Measurements from ENCODE around the gene SYT1.
"Not testable (repeated sequence)": the region's sequence is repeated elsewhere in the genome, so short reads cannot be mapped to it uniquely, and the experiment has no call there.

The SYT1 gene

GRCh38 chr12:79021021-79021420 lies 156.4 kb downstream of the SYT1 start:
- no peaks in the 10 kb centered on the region for H3K36me3 ChIP-seq (ENCODE audit: insufficient read depth, low read length)
- no peaks in the 10 kb centered on the region for H3K27me3 ChIP-seq (ENCODE audit: insufficient read depth, low read length)
- peaks cover 11% of the 10 kb centered on the region; the same call in 1 of the 2 replicates for H3K4me1 ChIP-seq (ENCODE audit: insufficient read depth, low read length)
- H3K27ac ChIP-seq (ENCODE audit: low read depth, low read length), result no peak overlapping the region
- H3K9ac ChIP-seq (ENCODE audit: low read depth, low read length), result no peak overlapping the region
- H3K9me3 ChIP-seq (ENCODE audit: insufficient read depth, low read depth, low read length), result no peaks in the 10 kb centered on the region
- no peak overlapping the region for H3K4me3 ChIP-seq (ENCODE audit: low read length)

- no CpG with 5 or more reads among the region's 1 CpG for WGBS
- Histone ChIP-seq H3K9me3 (ENCODE audit: insufficient read depth, low read depth, low read length) (no peaks in the 10 kb centered on the region), H3K9ac (ENCODE audit: low read depth, low read length) (no peak overlapping the region)
Measured at GRCh38 chr12:79023261-79023660, 158.7 kb downstream of the SYT1 start.

GRCh38 chr12:79023784-79024183 lies 159.2 kb downstream of the SYT1 start:
- no peaks in the 10 kb centered on the region for H3K9me3 ChIP-seq (ENCODE audit: insufficient read depth, low read depth, low read length)
- no peak overlapping the region for H3K27ac ChIP-seq (ENCODE audit: low read depth, low read length)
- no peak overlapping the region for H3K4me3 ChIP-seq (ENCODE audit: low read length)
- H3K36me3 ChIP-seq (ENCODE audit: insufficient read depth, low read length), result no peaks in the 10 kb centered on the region
- H3K27me3 ChIP-seq (ENCODE audit: insufficient read depth, low read length), result no peaks in the 10 kb centered on the region
- H3K9ac ChIP-seq (ENCODE audit: low read depth, low read length), result no peak overlapping the region
- 95% methylated on average over 2 of the region's 2 CpGs for WGBS
- H3K4me1 ChIP-seq (ENCODE audit: insufficient read depth, low read length), result peaks cover 11% of the 10 kb centered on the region; the same call in 1 of the 2 replicates

More at GRCh38 chr12:79023261-79023660, 158.7 kb downstream of the SYT1 start:
- Histone ChIP-seq H3K4me3 (ENCODE audit: low read length) (no peak overlapping the region), H3K27ac (ENCODE audit: low read depth, low read length) (no peak overlapping the region), H3K36me3 (ENCODE audit: insufficient read depth, low read length) (no peaks in the 10 kb centered on the region), H3K27me3 (ENCODE audit: insufficient read depth, low read length) (no peaks in the 10 kb centered on the region), H3K4me1 (ENCODE audit: insufficient read depth, low read length) (peaks cover 11% of the 10 kb centered on the region; the same call in 1 of the 2 replicates)

- Histone ChIP-seq H3K36me3 (ENCODE audit: insufficient read depth, low read length) (no peaks in the 10 kb centered on the region), H3K27me3 (ENCODE audit: insufficient read depth, low read length) (no peaks in the 10 kb centered on the region), H3K9ac (ENCODE audit: low read depth, low read length) (no peak overlapping the region), H3K4me1 (ENCODE audit: insufficient read depth, low read length) (no peaks in the 10 kb centered on the region), H3K27ac (ENCODE audit: low read depth, low read length) (no peak overlapping the region), H3K4me3 (ENCODE audit: low read length) (no peak overlapping the region), H3K9me3 (ENCODE audit: insufficient read depth, low read depth, low read length) (no peaks in the 10 kb centered on the region)
Measured at GRCh38 chr12:79033788-79034187, 169.2 kb downstream of the SYT1 start.

GRCh38 chr12:79044748-79045147 lies 180.2 kb downstream of the SYT1 start:
- not testable (repeated sequence) for H3K9ac ChIP-seq (ENCODE audit: low read depth, low read length); H3K27me3 ChIP-seq (ENCODE audit: insufficient read depth, low read length); H3K27ac ChIP-seq (ENCODE audit: low read depth, low read length); H3K4me1 ChIP-seq (ENCODE audit: insufficient read depth, low read length); H3K9me3 ChIP-seq (ENCODE audit: insufficient read depth, low read depth, low read length)
- Histone ChIP-seq H3K4me3 (ENCODE audit: low read length) (peak overlapping the region; percentile 70; the same call in 1 of the 2 replicates), H3K36me3 (ENCODE audit: insufficient read depth, low read length) (peaks cover 11% of the 10 kb centered on the region)
- 9% methylated on average over 6 of the region's 6 CpGs for WGBS

GRCh38 chr12:79045149-79045703 lies 180.7 kb downstream of the SYT1 start:
- Histone ChIP-seq H3K27ac (ENCODE audit: low read depth, low read length) (peak overlapping the region; percentile 57; the same call in 1 of the 2 replicates), H3K9ac (ENCODE audit: low read depth, low read length) (peak overlapping the region; percentile 82), H3K36me3 (ENCODE audit: insufficient read depth, low read length) (peaks cover 11% of the 10 kb centered on the region), H3K4me3 (ENCODE audit: low read length) (peak overlapping the region; percentile 70)
- not testable (repeated sequence) for H3K27me3 ChIP-seq (ENCODE audit: insufficient read depth, low read length); H3K9me3 ChIP-seq (ENCODE audit: insufficient read depth, low read depth, low read length); H3K4me1 ChIP-seq (ENCODE audit: insufficient read depth, low read length)
- WGBS, result 11% methylated on average over 32 of the region's 32 CpGs

- 100% methylated on average over 1 of the region's 1 CpG for WGBS
- no peaks in the 10 kb centered on the region for H3K27me3 ChIP-seq (ENCODE audit: insufficient read depth, low read length)
- H3K4me1 ChIP-seq (ENCODE audit: insufficient read depth, low read length), result no peaks in the 10 kb centered on the region
- H3K36me3 ChIP-seq (ENCODE audit: insufficient read depth, low read length), result peaks cover 11% of the 10 kb centered on the region
- H3K9me3 ChIP-seq (ENCODE audit: insufficient read depth, low read depth, low read length), result no peaks in the 10 kb centered on the region
- H3K27ac ChIP-seq (ENCODE audit: low read depth, low read length), result no peak overlapping the region
- H3K9ac ChIP-seq (ENCODE audit: low read depth, low read length), result no peak overlapping the region
- peak overlapping the region; percentile 70 for H3K4me3 ChIP-seq (ENCODE audit: low read length)
Measured at GRCh38 chr12:79046021-79046420, 181.4 kb downstream of the SYT1 start.

- Histone ChIP-seq H3K27me3 (ENCODE audit: insufficient read depth, low read length) (no peaks in the 10 kb centered on the region), H3K9ac (ENCODE audit: low read depth, low read length) (no peak overlapping the region), H3K36me3 (ENCODE audit: insufficient read depth, low read length) (peaks cover 11% of the 10 kb centered on the region), H3K27ac (ENCODE audit: low read depth, low read length) (no peak overlapping the region), H3K4me3 (ENCODE audit: low read length) (no peak overlapping the region), H3K9me3 (ENCODE audit: insufficient read depth, low read depth, low read length) (no peaks in the 10 kb centered on the region), H3K4me1 (ENCODE audit: insufficient read depth, low read length) (no peaks in the 10 kb centered on the region)
- WGBS, result 96% methylated on average over 2 of the region's 3 CpGs
Measured at GRCh38 chr12:79048962-79049361, 184.4 kb downstream of the SYT1 start.

GRCh38 chr12:79053394-79053793 lies 188.8 kb downstream of the SYT1 start:
- Histone ChIP-seq H3K36me3 (ENCODE audit: insufficient read depth, low read length) (peaks cover 3% of the 10 kb centered on the region; the same call in 1 of the 2 replicates), H3K9ac (ENCODE audit: low read depth, low read length) (no peak overlapping the region), H3K9me3 (ENCODE audit: insufficient read depth, low read depth, low read length) (no peaks in the 10 kb centered on the region), H3K4me1 (ENCODE audit: insufficient read depth, low read length) (no peaks in the 10 kb centered on the region), H3K4me3 (ENCODE audit: low read length) (no peak overlapping the region), H3K27me3 (ENCODE audit: insufficient read depth, low read length) (no peaks in the 10 kb centered on the region), H3K27ac (ENCODE audit: low read depth, low read length) (no peak overlapping the region)
- WGBS, result no CpG with 5 or more reads among the region's 3 CpGs

- H3K9me3 ChIP-seq (ENCODE audit: insufficient read depth, low read depth, low read length), result no peaks in the 10 kb centered on the region
- H3K36me3 ChIP-seq (ENCODE audit: insufficient read depth, low read length), result no peaks in the 10 kb centered on the region
- H3K27ac ChIP-seq (ENCODE audit: low read depth, low read length), result no peak overlapping the region
- no peak overlapping the region for H3K4me3 ChIP-seq (ENCODE audit: low read length)
- no peaks in the 10 kb centered on the region for H3K27me3 ChIP-seq (ENCODE audit: insufficient read depth, low read length)
- H3K4me1 ChIP-seq (ENCODE audit: insufficient read depth, low read length), result no peaks in the 10 kb centered on the region
- 85% methylated on average over 3 of the region's 3 CpGs for WGBS
- no peak overlapping the region for H3K9ac ChIP-seq (ENCODE audit: low read depth, low read length)
Measured at GRCh38 chr12:79055926-79056674, 191.5 kb downstream of the SYT1 start.

- H3K27ac ChIP-seq (ENCODE audit: low read depth, low read length), result no peak overlapping the region
- H3K9ac ChIP-seq (ENCODE audit: low read depth, low read length), result no peak overlapping the region
- H3K36me3 ChIP-seq (ENCODE audit: insufficient read depth, low read length), result no peaks in the 10 kb centered on the region
- H3K9me3 ChIP-seq (ENCODE audit: insufficient read depth, low read depth, low read length), result no peaks in the 10 kb centered on the region
- H3K4me1 ChIP-seq (ENCODE audit: insufficient read depth, low read length), result peaks cover 3% of the 10 kb centered on the region
- no peak overlapping the region for H3K4me3 ChIP-seq (ENCODE audit: low read length)
- H3K27me3 ChIP-seq (ENCODE audit: insufficient read depth, low read length), result no peaks in the 10 kb centered on the region
Measured at GRCh38 chr12:79056775-79057174, 192.2 kb downstream of the SYT1 start.
